Measurements from ENCODE around the gene EPB41L2. TPM values are rescaled to one million over a fixed set of nuclear protein-coding genes. Genes with fewer than 3 reads are reported as not detected.

EPB41L2 gene
- total RNA-seq, 1 donor from 2014 or later: 61.8 TPM

- no peak overlapping the region for H3K4me3 ChIP-seq
- H3K4me3 Mint-ChIP-seq: no peak overlapping the region
- no peaks in the 10 kb centered on the region for H4K20me1 ChIP-seq (ENCODE audit: low read depth)
Measured at GRCh38 chr6:130962966-130963365, 100.1 kb downstream of the EPB41L2 start.

GRCh38 chr6:130961148-130961547, 101.9 kb downstream of the EPB41L2 start:
- peaks cover 5% of the 10 kb centered on the region for H3K4me1 Mint-ChIP-seq
- Histone ChIP-seq H3K4me2 (no peak overlapping the region), H3K36me3 (no peaks in the 10 kb centered on the region), H3K4me3 (no peak overlapping the region), H3K9me3 (ENCODE audit: low read depth) (no peaks in the 10 kb centered on the region), H4K20me1 (ENCODE audit: low read depth) (no peaks in the 10 kb centered on the region), H3K9ac (no peak overlapping the region), H2AFZ (replicated peaks) (no peak overlapping the region), H3F3A (ENCODE audit: low read depth) (no peaks in the 10 kb centered on the region), H3K4me1 (no peaks in the 10 kb centered on the region), H3K79me2 (ENCODE audit: low read depth) (peaks cover 25% of the 10 kb centered on the region), H3K27me3 (no peaks in the 10 kb centered on the region), H3K27ac (no peak overlapping the region)
- H3K36me3 Mint-ChIP-seq: peaks cover 2% of the 10 kb centered on the region
- H3K27me3 Mint-ChIP-seq (ENCODE audit: insufficient read depth, low read depth): no peaks in the 10 kb centered on the region
- no peak overlapping the region for H3K27ac Mint-ChIP-seq
- TF ChIP-seq EZH2phosphoT487 (IDR thresholded peaks at IDR 0.05): no peak
- no peak for TF ChIP-seq CTCF (IDR thresholded peaks at IDR 0.05)
- no peak for TF ChIP-seq EZH2 (IDR thresholded peaks at IDR 0.05)
- no peak for DNase-seq (ENCODE audit: low spot score)
- no peaks in the 10 kb centered on the region for H3K9me3 Mint-ChIP-seq
- no peak overlapping the region for H3K4me3 Mint-ChIP-seq

More at GRCh38 chr6:130962966-130963365, 100.1 kb downstream of the EPB41L2 start:
- Mint-ChIP-seq H3K27me3 (ENCODE audit: insufficient read depth, low read depth) (no peaks in the 10 kb centered on the region), H3K9me3 (no peaks in the 10 kb centered on the region), H3K27ac (no peak overlapping the region), H3K4me1 (peaks cover 12% of the 10 kb centered on the region), H3K36me3 (no peaks in the 10 kb centered on the region)
- H3K27ac ChIP-seq: no peak overlapping the region
- no peaks in the 10 kb centered on the region for H3F3A ChIP-seq (ENCODE audit: low read depth)
- no peak overlapping the region for H3K4me2 ChIP-seq
- no peaks in the 10 kb centered on the region for H3K9me3 ChIP-seq (ENCODE audit: low read depth)
- H3K27me3 ChIP-seq: no peaks in the 10 kb centered on the region
- TF ChIP-seq CTCF (IDR thresholded peaks at IDR 0.05) (no peak), EZH2 (IDR thresholded peaks at IDR 0.05) (no peak), EZH2phosphoT487 (IDR thresholded peaks at IDR 0.05) (no peak)
- peaks cover 5% of the 10 kb centered on the region for H3K4me1 ChIP-seq
- no peak for DNase-seq (ENCODE audit: low spot score)
- H3K36me3 ChIP-seq: no peaks in the 10 kb centered on the region
- H2AFZ ChIP-seq (replicated peaks): no peak overlapping the region
- H3K9ac ChIP-seq: no peak overlapping the region
- H3K79me2 ChIP-seq (ENCODE audit: low read depth): peaks cover 38% of the 10 kb centered on the region

- H3K4me3 Mint-ChIP-seq: no peak overlapping the region
- Histone ChIP-seq H3K4me3 (no peak overlapping the region), H3K4me1 (no peaks in the 10 kb centered on the region), H4K20me1 (ENCODE audit: low read depth) (no peaks in the 10 kb centered on the region), H3K9me3 (ENCODE audit: low read depth) (no peaks in the 10 kb centered on the region), H3F3A (ENCODE audit: low read depth) (no peaks in the 10 kb centered on the region), H3K9ac (no peak overlapping the region), H2AFZ (replicated peaks) (no peak overlapping the region), H3K27me3 (no peaks in the 10 kb centered on the region), H3K4me2 (no peak overlapping the region), H3K79me2 (ENCODE audit: low read depth) (peaks cover 23% of the 10 kb centered on the region), H3K36me3 (no peaks in the 10 kb centered on the region), H3K27ac (no peak overlapping the region)
- H3K4me1 Mint-ChIP-seq: peaks cover 5% of the 10 kb centered on the region
- H3K9me3 Mint-ChIP-seq: no peaks in the 10 kb centered on the region
- no peak for TF ChIP-seq EZH2phosphoT487 (IDR thresholded peaks at IDR 0.05)
- no peak for TF ChIP-seq EZH2 (IDR thresholded peaks at IDR 0.05)
- TF ChIP-seq CTCF (IDR thresholded peaks at IDR 0.05): no peak
- H3K36me3 Mint-ChIP-seq: peaks cover 10% of the 10 kb centered on the region
- H3K27me3 Mint-ChIP-seq (ENCODE audit: insufficient read depth, low read depth): no peaks in the 10 kb centered on the region
- DNase-seq (ENCODE audit: low spot score): no peak
- no peak overlapping the region for H3K27ac Mint-ChIP-seq
Measured at GRCh38 chr6:130959951-130960350, 103.1 kb downstream of the EPB41L2 start.
